ENCODE data around the gene PLXDC1.

GRCh38 chr17:39062846-39063680 lies 88.4 kb downstream of the PLXDC1 start:
- TF ChIP-seq POU6F1 (CRISPR knock-in tag; IDR thresholded peaks at IDR 0.05; ENCODE audit: borderline replicate concordance, low read depth) = no peak
- TF ChIP-seq ZNF565 (CRISPR knock-in tag; conservative IDR thresholded peaks at IDR 0.05; ENCODE audit: low read depth) = no peak
- TF ChIP-seq ARNTL (CRISPR knock-in tag; IDR thresholded peaks at IDR 0.05; ENCODE audit: borderline replicate concordance, low read depth) = no peak

All from SK-N-SH treated with all-trans-retinoic acid at 6 μM for 48 hours (cell line).